SK-N-SH treated with all-trans-retinoic acid at 6 μM for 48 hours (cell line): ENCODE measurements around the gene NUDT2.

Experiments used
- ATAC-seq: fragments of 200-7000 bp; cut with Tn5 transposase; 3 replicates; pipeline ENCODE4 v1.9.1; 2020; ENCODE audit warnings: mild to moderate bottlenecking, moderate library complexity
- ARNTL ChIP-seq: fragments of 450-650 bp; formaldehyde crosslinking; IDR thresholded peaks from 2 replicates; pipeline ENCODE4 v1.5.0; 2020; ENCODE audit warnings: low read depth, mild to moderate bottlenecking, moderate library complexity, borderline replicate concordance
- ESRRG ChIP-seq: fragments of 250-450 bp; sonication (Bioruptor Pico); IDR thresholded peaks from 2 replicates; pipeline ENCODE4 v1.6.1; 2021; ENCODE audit warnings: mild to moderate bottlenecking
- GLIS3 ChIP-seq: fragments of 250-450 bp; sonication (Bioruptor Pico); IDR thresholded peaks from 2 replicates; pipeline ENCODE4 v1.5.0; 2020; ENCODE audit warnings: mild to moderate bottlenecking, moderate library complexity
- ISL1 ChIP-seq: fragments of 250-450 bp; sonication (Bioruptor Pico); IDR thresholded peaks from 2 replicates; pipeline ENCODE4 v2.1.2; 2022; ENCODE audit warnings: mild to moderate bottlenecking, moderate library complexity
- OSR1 ChIP-seq: fragments of 250-450 bp; sonication (Bioruptor Pico); IDR thresholded peaks from 2 replicates; pipeline ENCODE4 v1.8.0; 2022; ENCODE audit warnings: moderate library complexity, mild to moderate bottlenecking, inconsistent platforms
- PPARA ChIP-seq: fragments of 250-450 bp; sonication (Bioruptor Pico); IDR thresholded peaks from 2 replicates; pipeline ENCODE4 v1.5.0; 2020; ENCODE audit warnings: mild to moderate bottlenecking, borderline replicate concordance
- RARB ChIP-seq: fragments of 250-450 bp; sonication (Bioruptor Pico); IDR thresholded peaks from 2 replicates; pipeline ENCODE4 v1.8.0; 2021; ENCODE audit warnings: mild to moderate bottlenecking, moderate library complexity
- SNAI2 ChIP-seq: fragments of 250-450 bp; sonication (Bioruptor Pico); IDR thresholded peaks from 2 replicates; pipeline ENCODE4 v1.5.0; 2020; ENCODE audit warnings: mild to moderate bottlenecking, moderate library complexity
- TCF4 ChIP-seq: fragments of 250-450 bp; sonication (Bioruptor Pico); IDR thresholded peaks from 2 replicates; pipeline ENCODE4 v1.8.0; 2021; ENCODE audit warnings: mild to moderate bottlenecking, moderate library complexity, borderline replicate concordance
- TOX ChIP-seq: fragments of 250-450 bp; sonication (Bioruptor Pico); IDR thresholded peaks from 2 replicates; pipeline ENCODE4 v1.8.0; 2021; ENCODE audit warnings: mild to moderate bottlenecking, moderate library complexity, borderline replicate concordance
- ZFP3 ChIP-seq: fragments of 250-450 bp; sonication (Bioruptor Pico); IDR thresholded peaks from 2 replicates; pipeline ENCODE4 v1.5.0; 2020; ENCODE audit warnings: mild to moderate bottlenecking, moderate library complexity
- ZFP30 ChIP-seq: fragments of 450-650 bp; formaldehyde crosslinking; IDR thresholded peaks from 2 replicates; pipeline ENCODE4 v1.5.0; 2022; ENCODE audit warnings: mild to moderate bottlenecking, moderate library complexity
- ZNF565 ChIP-seq: fragments of 450-650 bp; formaldehyde crosslinking; conservative IDR thresholded peaks from 2 replicates; pipeline ENCODE4 v1.5.0; 2020; ENCODE audit warnings: low read depth, mild to moderate bottlenecking, moderate library complexity
- ZNF70 ChIP-seq: fragments of 450-650 bp; formaldehyde crosslinking; IDR thresholded peaks from 2 replicates; pipeline ENCODE4 v1.5.0; 2020; ENCODE audit warnings: mild to moderate bottlenecking, moderate library complexity
- ZNF8 ChIP-seq: fragments of 450-650 bp; formaldehyde crosslinking; IDR thresholded peaks from 2 replicates; pipeline ENCODE4 v1.5.0; 2020; ENCODE audit warnings: mild to moderate bottlenecking, moderate library complexity
- TF ChIP-seq, protein P1 (sequence below): fragments of 250-450 bp; sonication (Bioruptor Pico); IDR thresholded peaks from 2 replicates; pipeline ENCODE4 v1.8.0; 2021; ENCODE audit warnings: low read depth, mild to moderate bottlenecking, moderate library complexity, borderline replicate concordance
- TF ChIP-seq, protein P2 (sequence below): fragments of 250-450 bp; sonication (Bioruptor Pico); IDR thresholded peaks from 2 replicates; pipeline ENCODE4 v1.5.0; 2020; ENCODE audit warnings: mild to moderate bottlenecking, moderate library complexity
- TF ChIP-seq, protein P3 (sequence below): fragments of 250-450 bp; sonication (Bioruptor Pico); IDR thresholded peaks from 2 replicates; pipeline ENCODE4 v1.5.1; 2021; ENCODE audit warnings: mild to moderate bottlenecking, moderate library complexity
- TF ChIP-seq, protein P4 (sequence below): fragments of 250-450 bp; sonication (Bioruptor Pico); IDR thresholded peaks from 2 replicates; pipeline ENCODE4 v1.5.1; 2020; ENCODE audit warnings: low read depth, mild to moderate bottlenecking, moderate library complexity
- TF ChIP-seq, protein P5 (sequence below): fragments of 250-450 bp; sonication (Bioruptor Pico); IDR thresholded peaks from 2 replicates; pipeline ENCODE4 v1.8.0; 2020; ENCODE audit warnings: mild to moderate bottlenecking, moderate library complexity, borderline replicate concordance

NUDT2 gene

DNA sequence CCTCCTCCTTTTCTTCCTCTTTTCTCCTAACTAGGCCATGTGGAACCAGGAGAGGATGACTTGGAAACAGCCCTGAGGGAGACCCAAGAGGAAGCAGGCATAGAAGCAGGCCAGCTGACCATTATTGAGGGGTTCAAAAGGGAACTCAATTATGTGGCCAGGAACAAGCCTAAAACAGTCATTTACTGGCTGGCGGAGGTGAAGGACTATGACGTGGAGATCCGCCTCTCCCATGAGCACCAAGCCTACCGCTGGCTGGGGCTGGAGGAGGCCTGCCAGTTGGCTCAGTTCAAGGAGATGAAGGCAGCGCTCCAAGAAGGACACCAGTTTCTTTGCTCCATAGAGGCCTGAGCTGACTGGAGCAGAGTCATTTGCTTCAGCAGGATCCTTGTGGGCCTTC is 13.7 kb downstream of the NUDT2 start:
- no peak for ATAC-seq
- TF ChIP-seq ESRRG (CRISPR knock-in tag): no peak
- no peak for TF ChIP-seq ZFP3 (CRISPR knock-in tag)
- no peak for TF ChIP-seq PPARA (CRISPR knock-in tag)
- TF ChIP-seq GLIS3: no peak
- no peak for TF ChIP-seq ZNF8 (CRISPR knock-in tag)
- TF ChIP-seq ZFP30 (CRISPR knock-in tag): no peak
- no peak for TF ChIP-seq ZNF70 (CRISPR knock-in tag)
- TF ChIP-seq TCF4: no peak
- TF ChIP-seq, protein P1, sequence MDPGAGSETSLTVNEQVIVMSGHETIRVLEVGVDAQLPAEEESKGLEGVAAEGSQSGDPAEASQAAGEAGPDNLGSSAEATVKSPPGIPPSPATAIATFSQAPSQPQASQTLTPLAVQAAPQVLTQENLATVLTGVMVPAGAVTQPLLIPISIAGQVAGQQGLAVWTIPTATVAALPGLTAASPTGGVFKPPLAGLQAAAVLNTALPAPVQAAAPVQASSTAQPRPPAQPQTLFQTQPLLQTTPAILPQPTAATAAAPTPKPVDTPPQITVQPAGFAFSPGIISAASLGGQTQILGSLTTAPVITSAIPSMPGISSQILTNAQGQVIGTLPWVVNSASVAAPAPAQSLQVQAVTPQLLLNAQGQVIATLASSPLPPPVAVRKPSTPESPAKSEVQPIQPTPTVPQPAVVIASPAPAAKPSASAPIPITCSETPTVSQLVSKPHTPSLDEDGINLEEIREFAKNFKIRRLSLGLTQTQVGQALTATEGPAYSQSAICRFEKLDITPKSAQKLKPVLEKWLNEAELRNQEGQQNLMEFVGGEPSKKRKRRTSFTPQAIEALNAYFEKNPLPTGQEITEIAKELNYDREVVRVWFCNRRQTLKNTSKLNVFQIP (CRISPR knock-in tag): no peak
- no peak for TF ChIP-seq ISL1
- TF ChIP-seq, protein P2, sequence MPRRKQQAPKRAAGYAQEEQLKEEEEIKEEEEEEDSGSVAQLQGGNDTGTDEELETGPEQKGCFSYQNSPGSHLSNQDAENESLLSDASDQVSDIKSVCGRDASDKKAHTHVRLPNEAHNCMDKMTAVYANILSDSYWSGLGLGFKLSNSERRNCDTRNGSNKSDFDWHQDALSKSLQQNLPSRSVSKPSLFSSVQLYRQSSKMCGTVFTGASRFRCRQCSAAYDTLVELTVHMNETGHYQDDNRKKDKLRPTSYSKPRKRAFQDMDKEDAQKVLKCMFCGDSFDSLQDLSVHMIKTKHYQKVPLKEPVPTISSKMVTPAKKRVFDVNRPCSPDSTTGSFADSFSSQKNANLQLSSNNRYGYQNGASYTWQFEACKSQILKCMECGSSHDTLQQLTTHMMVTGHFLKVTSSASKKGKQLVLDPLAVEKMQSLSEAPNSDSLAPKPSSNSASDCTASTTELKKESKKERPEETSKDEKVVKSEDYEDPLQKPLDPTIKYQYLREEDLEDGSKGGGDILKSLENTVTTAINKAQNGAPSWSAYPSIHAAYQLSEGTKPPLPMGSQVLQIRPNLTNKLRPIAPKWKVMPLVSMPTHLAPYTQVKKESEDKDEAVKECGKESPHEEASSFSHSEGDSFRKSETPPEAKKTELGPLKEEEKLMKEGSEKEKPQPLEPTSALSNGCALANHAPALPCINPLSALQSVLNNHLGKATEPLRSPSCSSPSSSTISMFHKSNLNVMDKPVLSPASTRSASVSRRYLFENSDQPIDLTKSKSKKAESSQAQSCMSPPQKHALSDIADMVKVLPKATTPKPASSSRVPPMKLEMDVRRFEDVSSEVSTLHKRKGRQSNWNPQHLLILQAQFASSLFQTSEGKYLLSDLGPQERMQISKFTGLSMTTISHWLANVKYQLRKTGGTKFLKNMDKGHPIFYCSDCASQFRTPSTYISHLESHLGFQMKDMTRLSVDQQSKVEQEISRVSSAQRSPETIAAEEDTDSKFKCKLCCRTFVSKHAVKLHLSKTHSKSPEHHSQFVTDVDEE (CRISPR knock-in tag): no peak
- TF ChIP-seq RARB: no peak
- TF ChIP-seq ZNF565 (CRISPR knock-in tag): no peak
- TF ChIP-seq SNAI2 (CRISPR knock-in tag): no peak
- TF ChIP-seq, protein P3, sequence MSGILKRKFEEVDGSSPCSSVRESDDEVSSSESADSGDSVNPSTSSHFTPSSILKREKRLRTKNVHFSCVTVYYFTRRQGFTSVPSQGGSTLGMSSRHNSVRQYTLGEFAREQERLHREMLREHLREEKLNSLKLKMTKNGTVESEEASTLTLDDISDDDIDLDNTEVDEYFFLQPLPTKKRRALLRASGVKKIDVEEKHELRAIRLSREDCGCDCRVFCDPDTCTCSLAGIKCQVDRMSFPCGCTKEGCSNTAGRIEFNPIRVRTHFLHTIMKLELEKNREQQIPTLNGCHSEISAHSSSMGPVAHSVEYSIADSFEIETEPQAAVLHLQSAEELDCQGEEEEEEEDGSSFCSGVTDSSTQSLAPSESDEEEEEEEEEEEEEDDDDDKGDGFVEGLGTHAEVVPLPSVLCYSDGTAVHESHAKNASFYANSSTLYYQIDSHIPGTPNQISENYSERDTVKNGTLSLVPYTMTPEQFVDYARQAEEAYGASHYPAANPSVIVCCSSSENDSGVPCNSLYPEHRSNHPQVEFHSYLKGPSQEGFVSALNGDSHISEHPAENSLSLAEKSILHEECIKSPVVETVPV (CRISPR knock-in tag): no peak
- TF ChIP-seq, all 23 proteins: peak for 0

DNA sequence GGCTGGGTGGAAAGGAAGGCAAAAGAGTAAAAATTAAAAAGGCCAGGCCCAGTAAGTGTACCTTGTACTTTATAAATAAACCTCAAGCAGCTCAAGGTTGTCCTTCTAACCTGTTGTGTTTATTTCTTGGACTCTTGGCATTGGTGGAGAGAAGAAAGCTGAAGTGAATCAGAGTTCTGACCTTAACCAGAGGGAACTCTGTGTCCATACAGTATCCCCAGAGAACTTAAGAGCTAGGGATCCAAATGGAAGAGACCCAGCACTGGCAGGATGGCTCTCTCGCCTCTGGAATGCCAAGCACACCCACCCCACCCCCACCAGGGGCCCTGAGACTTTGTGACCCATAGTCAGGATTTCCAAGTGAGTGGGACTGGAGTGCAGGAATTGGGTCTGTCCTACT is 14.2 kb downstream of the NUDT2 start:
- no peak for ATAC-seq
- no peak for TF ChIP-seq TOX (CRISPR knock-in tag)
- TF ChIP-seq GLIS3: no peak
- no peak for TF ChIP-seq PPARA (CRISPR knock-in tag)
- no peak for TF ChIP-seq TCF4
- no peak for TF ChIP-seq ZNF565 (CRISPR knock-in tag)
- TF ChIP-seq, protein P4, sequence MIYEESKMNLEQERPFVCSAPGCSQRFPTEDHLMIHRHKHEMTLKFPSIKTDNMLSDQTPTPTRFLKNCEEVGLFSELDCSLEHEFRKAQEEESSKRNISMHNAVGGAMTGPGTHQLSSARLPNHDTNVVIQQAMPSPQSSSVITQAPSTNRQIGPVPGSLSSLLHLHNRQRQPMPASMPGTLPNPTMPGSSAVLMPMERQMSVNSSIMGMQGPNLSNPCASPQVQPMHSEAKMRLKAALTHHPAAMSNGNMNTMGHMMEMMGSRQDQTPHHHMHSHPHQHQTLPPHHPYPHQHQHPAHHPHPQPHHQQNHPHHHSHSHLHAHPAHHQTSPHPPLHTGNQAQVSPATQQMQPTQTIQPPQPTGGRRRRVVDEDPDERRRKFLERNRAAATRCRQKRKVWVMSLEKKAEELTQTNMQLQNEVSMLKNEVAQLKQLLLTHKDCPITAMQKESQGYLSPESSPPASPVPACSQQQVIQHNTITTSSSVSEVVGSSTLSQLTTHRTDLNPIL: no peak
- TF ChIP-seq ARNTL (CRISPR knock-in tag): no peak
- no peak for TF ChIP-seq OSR1
- TF ChIP-seq, protein P1 (CRISPR knock-in tag): no peak
- no peak for TF ChIP-seq RARB
- TF ChIP-seq, protein P5, sequence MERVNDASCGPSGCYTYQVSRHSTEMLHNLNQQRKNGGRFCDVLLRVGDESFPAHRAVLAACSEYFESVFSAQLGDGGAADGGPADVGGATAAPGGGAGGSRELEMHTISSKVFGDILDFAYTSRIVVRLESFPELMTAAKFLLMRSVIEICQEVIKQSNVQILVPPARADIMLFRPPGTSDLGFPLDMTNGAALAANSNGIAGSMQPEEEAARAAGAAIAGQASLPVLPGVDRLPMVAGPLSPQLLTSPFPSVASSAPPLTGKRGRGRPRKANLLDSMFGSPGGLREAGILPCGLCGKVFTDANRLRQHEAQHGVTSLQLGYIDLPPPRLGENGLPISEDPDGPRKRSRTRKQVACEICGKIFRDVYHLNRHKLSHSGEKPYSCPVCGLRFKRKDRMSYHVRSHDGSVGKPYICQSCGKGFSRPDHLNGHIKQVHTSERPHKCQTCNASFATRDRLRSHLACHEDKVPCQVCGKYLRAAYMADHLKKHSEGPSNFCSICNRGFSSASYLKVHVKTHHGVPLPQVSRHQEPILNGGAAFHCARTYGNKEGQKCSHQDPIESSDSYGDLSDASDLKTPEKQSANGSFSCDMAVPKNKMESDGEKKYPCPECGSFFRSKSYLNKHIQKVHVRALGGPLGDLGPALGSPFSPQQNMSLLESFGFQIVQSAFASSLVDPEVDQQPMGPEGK: no peak
